GM18867 (cell line): ENCODE results near the gene DAB1.

Experiments
- ATAC-seq: cut with Tn5 transposase; IDR thresholded peaks from one replicate; pipeline ENCODE4 v1.9.1; 2021; ENCODE audit warnings: mild to moderate bottlenecking, moderate library complexity; ENCODE audit not compliant: unreplicated experiment

Gene DAB1

DNA sequence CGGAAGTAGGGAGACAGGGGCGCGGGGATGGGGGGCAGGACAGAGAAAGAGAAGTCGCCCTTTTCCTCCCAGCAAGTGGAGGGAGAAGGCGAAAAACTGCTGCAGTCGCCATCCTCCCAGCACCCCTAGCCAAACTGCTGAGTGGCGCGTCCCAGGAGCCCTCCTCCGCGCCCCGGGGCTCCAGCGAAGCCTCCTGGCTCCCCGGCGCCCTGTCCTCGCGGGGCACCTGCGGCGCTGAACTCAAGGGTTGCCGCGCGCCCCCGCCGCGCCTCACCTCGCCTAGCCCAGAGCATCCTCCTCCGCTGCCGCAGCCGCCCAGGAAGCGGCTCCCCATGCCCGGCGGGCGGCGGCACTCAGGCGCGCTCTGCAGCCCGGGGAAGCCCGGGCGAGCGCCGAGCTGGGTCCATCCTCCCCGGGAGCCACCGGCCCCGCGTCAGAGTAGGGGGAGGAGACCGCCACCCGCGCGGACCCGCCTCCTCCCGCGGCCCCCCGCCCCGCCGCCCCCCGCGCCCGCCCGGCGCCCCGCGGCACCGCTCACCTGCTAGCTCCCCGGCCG is at the start of gene DAB1:
Gene DAB1, minus strand, starts transcription at position 405 of the 556 bp plus-strand sequence. CDS start 133,030 bp downstream, outside the sequence.
- no peak for ATAC-seq

GRCh38 chr1:57473448-57473847 is 49.6 kb upstream of the DAB1 start:
- ATAC-seq = no peak

GRCh38 chr1:57471995-57472394 is 48.1 kb upstream of the DAB1 start:
- ATAC-seq = no peak

DNA sequence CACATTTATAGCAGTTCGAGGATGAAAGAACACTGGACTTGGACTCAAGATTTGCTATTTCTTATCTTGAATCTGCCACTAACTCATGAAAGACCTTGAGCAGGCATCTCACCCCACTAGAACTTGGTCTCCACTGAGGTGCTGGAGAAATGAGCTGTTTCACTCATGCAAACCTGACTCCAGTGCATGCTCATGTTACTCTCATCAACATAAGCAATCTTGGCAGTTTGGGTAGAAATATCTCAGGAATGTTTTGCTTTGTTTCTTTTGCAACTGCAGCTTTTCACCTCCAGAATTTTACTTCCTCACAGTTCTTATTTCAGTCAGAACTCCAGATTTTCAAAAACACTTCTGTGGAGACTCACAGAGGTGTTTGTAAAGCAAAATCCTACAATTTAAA is 46.2 kb upstream of the DAB1 start:
- no peak for ATAC-seq

- no peak for ATAC-seq
Measured at GRCh38 chr1:57468641-57469523, 45.0 kb upstream of the DAB1 start.

DNA sequence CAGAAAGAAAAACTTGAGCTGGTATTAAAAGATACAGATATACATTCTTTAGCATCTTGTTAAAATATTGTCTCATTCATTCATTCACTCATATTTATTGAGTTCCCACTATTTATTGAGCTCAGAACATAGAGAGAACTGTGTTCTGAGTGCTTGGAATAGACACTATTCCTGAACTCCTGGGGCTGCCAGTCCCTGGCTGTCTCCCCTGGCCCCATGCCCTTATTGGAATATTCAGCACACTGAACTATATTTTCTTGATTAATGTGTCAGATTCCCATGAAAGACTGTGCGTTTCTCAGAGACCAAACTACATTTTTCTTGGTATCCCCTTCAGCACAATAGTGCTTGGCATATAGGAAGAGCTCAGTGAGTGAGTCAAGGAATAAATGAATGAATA is 44.0 kb upstream of the DAB1 start:
- ATAC-seq = no peak

- ATAC-seq = no peak
Measured at GRCh38 chr1:57464756-57465155, 40.9 kb upstream of the DAB1 start.

DNA sequence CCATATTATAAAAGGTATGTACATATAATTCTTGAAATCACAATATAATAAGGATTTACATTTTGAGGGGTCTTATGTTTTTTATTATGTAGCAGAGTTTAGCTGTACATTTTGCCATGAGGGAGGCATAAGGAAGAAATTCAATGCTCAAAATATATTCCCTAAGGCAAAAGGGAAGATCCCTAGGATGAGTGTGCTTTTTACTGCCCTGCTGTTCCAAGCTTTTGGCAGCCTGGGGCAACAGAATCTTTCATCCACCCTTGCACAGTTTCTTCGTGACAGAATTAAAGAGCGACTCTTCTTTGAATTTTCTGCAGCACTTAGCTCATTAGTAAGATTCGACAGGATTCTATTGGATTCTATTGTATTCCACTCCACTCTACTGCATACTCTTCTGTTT is 39.5 kb upstream of the DAB1 start:
- no peak for ATAC-seq

DNA sequence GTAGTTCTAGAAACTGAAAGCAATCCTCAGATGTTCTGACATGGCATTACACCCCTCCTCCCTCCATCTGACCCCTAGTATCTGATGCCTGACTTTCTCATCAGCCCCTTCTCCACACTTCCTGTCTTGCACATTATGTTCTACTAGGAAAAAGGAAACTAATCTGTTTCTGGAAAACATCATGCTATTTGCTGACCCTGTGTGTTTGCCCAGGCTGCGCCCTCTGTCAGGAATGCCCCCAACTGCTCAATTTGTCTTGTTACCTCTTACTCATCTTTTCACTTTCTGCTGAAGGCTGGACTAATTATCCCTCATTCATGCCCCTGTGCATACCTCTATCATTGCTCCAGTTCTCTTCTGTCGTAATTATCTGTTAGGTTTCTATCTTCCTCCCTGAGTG is 37.5 kb upstream of the DAB1 start:
- ATAC-seq = no peak

DNA sequence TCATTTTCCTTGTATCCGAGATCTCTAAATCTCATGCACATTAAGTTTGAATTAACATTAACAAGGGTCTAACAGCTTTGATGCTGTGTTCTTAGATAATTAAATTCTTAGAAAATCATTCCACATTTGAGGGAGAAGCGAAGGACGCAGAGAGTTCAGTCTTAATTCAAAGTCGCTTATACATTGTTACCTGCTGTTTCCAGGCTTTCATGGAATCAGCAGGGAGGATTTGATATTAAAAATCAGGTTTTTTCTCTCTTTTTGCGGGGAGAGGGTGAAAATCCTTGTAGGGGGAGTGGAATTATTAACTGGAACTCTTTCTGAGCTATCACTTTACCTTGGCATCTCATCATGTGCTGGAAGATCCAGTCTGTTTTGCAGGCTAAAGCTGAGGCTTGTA is 27.7 kb upstream of the DAB1 start:
- ATAC-seq = no peak

GRCh38 chr1:57450981-57451380 is 27.1 kb upstream of the DAB1 start:
- ATAC-seq = no peak

DNA sequence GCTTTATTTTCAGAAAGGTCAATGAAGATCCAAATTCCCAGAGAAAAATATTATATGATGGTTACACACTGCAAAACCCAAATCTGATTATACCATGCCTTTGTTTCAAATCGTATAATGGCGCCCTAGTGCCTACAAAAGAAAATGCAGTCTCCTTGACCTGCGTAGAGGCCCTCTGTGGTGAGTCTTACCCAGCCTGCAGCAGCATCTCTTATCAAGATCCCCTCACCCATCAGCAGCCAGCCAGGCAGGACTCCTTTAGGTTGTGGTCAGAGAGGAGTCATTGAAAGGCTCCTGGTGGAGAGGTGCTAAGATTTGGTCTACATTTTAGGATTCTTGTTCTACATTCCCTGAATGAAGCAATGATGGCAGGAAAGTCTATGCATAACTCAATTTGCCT is 23.7 kb upstream of the DAB1 start:
- ATAC-seq = no peak

- no peak for ATAC-seq
Measured at GRCh38 chr1:57443004-57443403, 19.1 kb upstream of the DAB1 start.

DNA sequence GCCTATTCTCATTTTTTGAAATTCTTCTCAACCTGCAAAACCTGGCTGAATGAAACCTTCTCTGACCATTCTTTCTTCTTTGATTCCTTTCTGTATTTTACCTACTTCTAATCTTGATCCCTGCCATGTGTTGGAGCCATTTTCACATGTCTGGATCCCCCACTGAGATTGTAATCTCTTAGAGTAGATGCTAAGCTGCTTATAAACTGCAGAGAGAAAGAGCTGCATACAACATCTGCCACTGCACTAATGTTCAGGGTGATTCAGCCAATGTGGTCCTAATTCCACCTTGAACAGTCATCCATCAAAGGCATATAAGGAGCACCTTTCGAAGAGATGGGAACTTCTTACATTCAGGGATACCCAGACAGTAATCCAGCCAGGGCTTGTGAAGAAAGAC is 16.2 kb upstream of the DAB1 start:
- ATAC-seq = no peak

GRCh38 chr1:57431400-57431799 is 7.5 kb upstream of the DAB1 start:
- no peak for ATAC-seq

GRCh38 chr1:57424231-57425027 is 569 bp upstream of the DAB1 start:
- ATAC-seq = no peak

- no peak for ATAC-seq
Measured at GRCh38 chr1:57423135-57423655, 665 bp downstream of the DAB1 start.

DNA sequence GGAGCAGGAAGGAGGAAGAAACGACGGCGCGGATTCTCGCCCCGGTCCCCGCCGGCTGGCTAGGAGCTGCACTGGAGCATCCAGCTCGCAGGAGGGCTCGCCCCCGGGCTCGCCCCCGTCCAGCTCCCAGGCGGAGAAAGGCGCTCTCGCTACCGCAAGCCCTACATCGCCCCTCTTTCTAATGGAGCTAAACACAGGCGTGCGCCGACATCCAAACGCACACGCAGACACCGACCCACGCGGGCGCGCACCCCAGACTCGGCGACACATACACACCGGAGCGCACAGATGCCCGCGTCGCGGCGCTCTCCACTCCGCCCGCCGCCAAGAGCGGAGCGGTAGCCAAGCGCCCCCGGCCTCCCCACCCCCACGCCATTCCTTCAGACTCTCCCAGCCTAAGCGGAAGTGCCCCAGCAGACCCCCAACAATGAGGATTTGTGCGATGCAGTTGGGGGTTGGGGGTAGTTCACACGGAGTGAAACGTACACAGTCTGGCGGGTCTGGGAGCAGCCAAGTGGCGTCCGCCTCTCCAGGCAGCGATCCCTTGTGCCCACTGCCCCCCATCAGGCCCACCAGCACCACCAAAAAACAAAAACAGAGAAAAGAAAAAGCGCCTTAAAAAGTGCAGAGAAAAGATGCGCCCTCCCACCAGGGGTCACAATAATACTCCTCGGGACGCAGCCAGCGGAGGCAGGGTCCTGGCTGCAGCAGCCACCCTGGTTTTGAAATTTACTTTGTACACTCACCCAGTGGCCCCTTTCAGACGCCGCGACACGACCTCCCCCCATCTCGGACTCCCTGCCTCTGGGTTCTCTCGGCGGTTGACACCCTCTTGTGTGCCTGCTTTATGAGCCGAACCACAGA is 1.4 kb downstream of the DAB1 start:
- ATAC-seq = no peak

DNA sequence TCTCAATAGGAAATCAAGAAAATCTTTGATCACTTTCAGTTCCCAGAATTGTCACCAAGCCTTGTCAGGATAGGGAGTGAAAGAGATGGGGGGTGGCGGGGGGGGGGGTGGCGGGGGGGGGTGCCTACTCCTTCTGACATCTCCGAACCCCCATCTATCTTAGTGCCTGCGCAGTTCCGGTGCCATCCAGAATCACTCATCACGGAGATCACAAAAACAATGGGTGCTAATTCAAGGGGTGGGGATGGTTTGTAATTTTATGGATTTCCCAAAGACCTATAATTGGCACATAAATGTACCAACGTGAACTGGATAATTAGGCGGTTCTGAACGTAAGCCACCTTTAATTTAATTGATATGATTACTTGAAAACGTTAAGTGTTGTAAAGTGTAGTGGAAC is 2.1 kb downstream of the DAB1 start:
- no peak for ATAC-seq

- ATAC-seq = no peak
Measured at GRCh38 chr1:57420981-57421785, 2.7 kb downstream of the DAB1 start.
